22Rv1 (cell line): Measurements from ENCODE around the gene KRT7.

ENCODE experiments used
- H3K27ac ChIP-seq: fragments of 450-650 bp; 2 replicates; pipeline ENCODE4 v1.5.1; 2017
- ZFX ChIP-seq: fragments of 450-650 bp; IDR thresholded peaks from 2 replicates; pipeline ENCODE4 v1.6.1; 2017; ENCODE audit warnings: antibody characterized with exemption, borderline replicate concordance
- TF ChIP-seq, protein P1 (sequence below): fragments of 450-650 bp; IDR thresholded peaks from 2 replicates; pipeline ENCODE4 v1.5.1; 2017; ENCODE audit warnings: mild to moderate bottlenecking

KRT7 gene

GRCh38 chr12:52275686-52276085 lies 42.6 kb downstream of the KRT7 start:
- TF ChIP-seq, protein P1, sequence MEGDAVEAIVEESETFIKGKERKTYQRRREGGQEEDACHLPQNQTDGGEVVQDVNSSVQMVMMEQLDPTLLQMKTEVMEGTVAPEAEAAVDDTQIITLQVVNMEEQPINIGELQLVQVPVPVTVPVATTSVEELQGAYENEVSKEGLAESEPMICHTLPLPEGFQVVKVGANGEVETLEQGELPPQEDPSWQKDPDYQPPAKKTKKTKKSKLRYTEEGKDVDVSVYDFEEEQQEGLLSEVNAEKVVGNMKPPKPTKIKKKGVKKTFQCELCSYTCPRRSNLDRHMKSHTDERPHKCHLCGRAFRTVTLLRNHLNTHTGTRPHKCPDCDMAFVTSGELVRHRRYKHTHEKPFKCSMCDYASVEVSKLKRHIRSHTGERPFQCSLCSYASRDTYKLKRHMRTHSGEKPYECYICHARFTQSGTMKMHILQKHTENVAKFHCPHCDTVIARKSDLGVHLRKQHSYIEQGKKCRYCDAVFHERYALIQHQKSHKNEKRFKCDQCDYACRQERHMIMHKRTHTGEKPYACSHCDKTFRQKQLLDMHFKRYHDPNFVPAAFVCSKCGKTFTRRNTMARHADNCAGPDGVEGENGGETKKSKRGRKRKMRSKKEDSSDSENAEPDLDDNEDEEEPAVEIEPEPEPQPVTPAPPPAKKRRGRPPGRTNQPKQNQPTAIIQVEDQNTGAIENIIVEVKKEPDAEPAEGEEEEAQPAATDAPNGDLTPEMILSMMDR: no peak
- TF ChIP-seq ZFX: no peak
- H3K27ac ChIP-seq: no peak overlapping the region

DNA sequence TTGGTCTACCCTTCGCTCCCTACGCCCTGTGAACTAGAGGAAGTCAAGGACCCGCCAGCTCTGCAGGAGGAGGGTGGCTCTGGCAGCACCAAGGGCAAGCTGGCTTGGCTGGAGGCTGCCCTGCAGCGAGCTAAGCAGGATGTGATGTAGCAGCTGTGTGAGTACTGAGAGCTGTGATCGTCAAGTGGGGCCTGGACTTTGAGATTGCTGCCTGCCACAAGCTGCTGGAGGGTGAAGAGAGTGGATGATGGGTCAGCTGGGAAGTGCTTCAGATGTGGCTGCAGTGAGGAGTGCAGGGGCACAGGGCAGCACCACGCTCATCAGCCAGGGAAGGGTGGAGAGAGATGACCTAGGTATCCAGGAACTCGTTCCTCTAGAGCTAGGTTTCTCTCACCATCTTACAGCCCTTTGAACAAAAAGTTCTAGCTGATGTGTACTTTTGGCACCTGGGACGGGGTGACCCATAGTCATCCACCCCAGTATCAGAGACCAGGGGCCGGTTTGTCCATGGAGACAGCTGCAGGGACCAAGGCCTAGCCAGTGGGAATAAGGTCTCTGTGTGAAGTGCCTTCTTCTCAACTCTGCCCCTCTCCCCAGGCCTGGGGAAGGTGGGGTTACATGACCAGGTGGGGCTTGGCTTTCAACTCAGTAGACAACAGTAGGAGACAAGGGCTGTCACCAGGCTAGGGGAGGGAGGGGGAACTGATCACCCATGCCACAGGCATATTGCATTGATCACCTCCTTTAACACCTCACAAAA lies 44.6 kb downstream of the KRT7 start:
- H3K27ac ChIP-seq: no peak overlapping the region
- no peak for TF ChIP-seq ZFX
- TF ChIP-seq, protein P1: no peak

GRCh38 chr12:52278575-52279421 lies 45.8 kb downstream of the KRT7 start:
- H3K27ac ChIP-seq: no peak overlapping the region
- TF ChIP-seq, protein P1: peak; percentile 100
- TF ChIP-seq ZFX: no peak

- H3K27ac ChIP-seq: peak overlapping the region; percentile 46
Measured at GRCh38 chr12:52279422-52280318, 46.6 kb downstream of the KRT7 start.

GRCh38 chr12:52280319-52280795 lies 47.3 kb downstream of the KRT7 start:
- H3K27ac ChIP-seq: peak overlapping the region; percentile 46
- no peak for TF ChIP-seq ZFX
- TF ChIP-seq, protein P1: no peak

More at GRCh38 chr12:52279422-52280318, 46.6 kb downstream of the KRT7 start:
- TF ChIP-seq, protein P1: 0 out of 2 replicates have a peak, but pooled peaks have one; percentile 36
- TF ChIP-seq ZFX: no peak

DNA sequence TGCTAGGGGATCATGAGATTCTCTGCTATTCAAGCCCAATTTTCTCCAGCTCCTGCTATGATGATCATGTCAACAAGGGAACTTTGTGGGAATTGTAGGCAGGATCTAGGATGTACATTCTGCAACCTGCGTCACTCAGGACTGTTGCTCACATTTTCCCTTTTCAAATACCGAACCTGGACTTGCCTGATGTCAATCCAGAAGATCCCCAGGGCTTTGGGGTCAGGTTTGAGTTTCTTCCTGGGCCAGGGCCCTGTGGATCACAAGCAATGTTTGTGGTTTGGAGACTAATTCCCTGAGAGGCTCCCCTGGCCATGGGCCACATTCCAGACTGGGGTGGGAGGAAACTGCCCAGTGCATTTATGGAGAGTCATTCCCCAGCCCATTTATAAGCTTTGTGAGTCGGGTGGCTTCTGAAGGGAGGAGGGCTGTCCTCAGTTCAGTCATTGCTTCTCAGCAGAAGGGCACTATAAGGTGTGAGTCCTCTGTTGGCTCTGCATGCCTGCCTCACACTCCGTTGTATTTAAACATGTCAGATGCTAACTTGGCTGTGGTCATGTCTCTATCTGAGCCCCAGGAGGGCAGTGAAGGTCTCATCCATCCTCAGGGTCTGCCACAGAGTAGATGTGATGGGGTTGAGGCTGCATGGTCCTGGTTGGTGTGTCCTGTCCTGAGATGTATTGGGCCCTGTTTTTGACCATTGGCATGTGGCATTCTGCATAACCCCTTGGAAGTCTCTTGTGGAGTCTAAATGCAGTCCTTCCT lies 47.9 kb downstream of the KRT7 start:
- no peak for TF ChIP-seq ZFX
- TF ChIP-seq, protein P1: no peak
- H3K27ac ChIP-seq: peak overlapping the region; percentile 46
